Superior temporal gyrus (tissue), 1 donor: ENCODE measurements around the gene C6orf141.
"Not testable (repeated sequence)": the region's sequence is repeated elsewhere in the genome, so short reads cannot be mapped to it uniquely, and the experiment has no call there.

Source experiments
- DNase-seq: peaks from one replicate; pipeline ENCODE4 v3.0.0-alpha.2; 2016; ENCODE audit errors: extremely low spot score

C6orf141 gene

DNA sequence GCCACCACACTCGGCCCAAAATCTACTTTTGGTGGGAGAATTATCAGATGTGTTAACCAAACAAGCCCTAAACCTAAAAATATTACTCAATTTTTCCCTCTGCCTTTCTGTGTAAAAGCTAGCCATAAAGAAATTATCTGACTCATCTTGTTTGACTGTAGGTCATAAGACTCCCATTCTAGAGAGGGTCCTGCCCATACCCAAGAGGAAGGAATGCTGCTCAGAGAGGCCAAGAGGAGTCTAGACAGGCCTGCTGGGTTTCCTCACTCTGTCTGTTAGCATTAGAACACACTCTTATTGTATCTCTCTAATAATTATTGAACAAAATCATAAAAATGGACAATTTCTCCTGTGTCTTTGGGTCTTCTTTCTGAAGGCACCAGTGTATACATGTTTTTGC lies 26.1 kb downstream of the C6orf141 start:
- DNase-seq = no peak

DNA sequence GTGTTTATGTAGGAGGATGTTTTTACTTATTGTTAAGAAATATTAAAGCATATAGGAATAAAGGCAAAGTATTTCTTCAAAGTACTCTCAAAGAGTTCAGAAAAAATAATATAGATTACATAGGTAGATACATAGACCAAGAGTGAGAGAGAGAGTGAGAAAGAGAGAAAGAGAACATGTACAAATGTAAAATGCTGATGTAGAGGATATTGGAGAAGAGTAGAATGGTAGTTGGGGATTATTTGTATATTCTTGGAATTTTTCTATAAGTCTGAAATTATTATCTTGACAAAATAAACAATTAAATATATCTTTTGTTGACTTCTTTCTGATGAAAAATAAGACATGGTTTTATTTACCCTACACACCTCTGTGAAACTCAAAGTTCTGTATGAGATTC lies 29.2 kb downstream of the C6orf141 start:
- no peak for DNase-seq

DNA sequence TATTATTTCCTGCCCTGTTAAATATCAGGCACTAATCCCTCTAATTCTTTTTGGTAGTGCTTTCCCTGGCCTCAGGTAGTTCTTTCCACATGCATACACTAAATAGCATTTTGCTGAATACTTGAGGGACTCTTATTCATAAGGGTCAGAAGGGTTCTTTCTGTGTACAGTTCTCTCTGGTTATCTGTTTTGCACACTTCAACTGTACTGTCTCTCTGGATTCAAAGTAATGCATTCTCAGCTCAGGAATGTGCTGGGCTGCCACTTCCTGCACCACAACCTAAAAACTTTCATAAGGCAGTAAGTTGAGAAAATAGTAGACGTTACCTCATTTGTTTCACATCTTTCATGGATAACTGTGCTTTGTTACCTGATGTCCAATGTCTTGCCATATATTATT lies 32.1 kb downstream of the C6orf141 start:
- DNase-seq = no peak

DNA sequence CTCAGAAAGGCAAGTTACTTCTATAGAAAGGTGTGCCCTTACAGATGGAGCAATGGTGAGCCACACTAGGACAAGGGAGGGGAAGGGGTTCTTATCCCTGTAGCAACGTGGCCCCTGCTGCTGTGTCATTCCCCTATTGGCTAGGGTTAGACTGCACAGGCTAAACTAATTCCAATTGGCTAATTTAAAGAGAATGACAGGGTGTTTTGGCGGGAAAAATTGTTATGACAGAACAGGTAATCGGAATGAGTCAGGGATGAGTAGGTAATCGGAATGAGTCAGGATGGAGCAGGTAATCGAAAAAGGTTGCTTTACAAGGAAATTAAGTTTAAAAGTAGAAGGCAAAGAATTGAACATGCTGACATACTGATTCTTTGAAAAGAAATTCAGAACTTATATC lies 36.8 kb downstream of the C6orf141 start:
- not testable (repeated sequence) for DNase-seq
